MM.1S (cell line): ENCODE measurements around the gene RCBTB2.

ENCODE experiments used
- DNase-seq: peaks from one replicate; pipeline ENCODE4 v3.0.0-alpha.2; 2015
- H2AFZ ChIP-seq: fragments of 300-600 bp; sonication (generic); 2 replicates; pipeline ENCODE4 v1.6.0; 2016; ENCODE audit warnings: antibody characterized with exemption, low read length
- H3F3A ChIP-seq: fragments of 300-600 bp; sonication (generic); 2 replicates; pipeline ENCODE4 v1.6.1; 2016; ENCODE audit warnings: mild to moderate bottlenecking, antibody characterized with exemption, low read length, moderate library complexity, mixed read lengths; ENCODE audit not compliant: insufficient read depth
- H3K27ac ChIP-seq: fragments of 300-600 bp; sonication (generic); 2 replicates; pipeline ENCODE4 v1.5.1; 2016; ENCODE audit warnings: mild to moderate bottlenecking, low read length
- H3K27me3 ChIP-seq: fragments of 300-600 bp; sonication (generic); replicated peaks from 2 replicates; pipeline ENCODE4 v1.6.0; 2016; ENCODE audit warnings: low read length; ENCODE audit not compliant: insufficient read depth
- H3K36me3 ChIP-seq: fragments of 300-600 bp; sonication (generic); replicated peaks from 2 replicates; pipeline ENCODE4 v1.6.1; 2016; ENCODE audit warnings: mild to moderate bottlenecking, low read length, mixed read lengths; ENCODE audit not compliant: insufficient read depth
- H3K4me1 ChIP-seq: fragments of 300-600 bp; sonication (generic); 2 replicates; pipeline ENCODE4 v1.6.1; 2016; ENCODE audit warnings: low read length, mixed read lengths
- H3K4me2 ChIP-seq: fragments of 300-600 bp; sonication (generic); 2 replicates; pipeline ENCODE4 v1.6.0; 2016; ENCODE audit warnings: low read depth, low read length
- H3K4me3 ChIP-seq: fragments of 300-600 bp; sonication (generic); 2 replicates; pipeline ENCODE4 v1.5.1; 2016; ENCODE audit warnings: low read length, mixed read lengths
- H3K79me2 ChIP-seq: fragments of 300-600 bp; sonication (generic); 2 replicates; pipeline ENCODE4 v1.6.1; 2016; ENCODE audit warnings: mixed run types, low read length, mixed read lengths
- H3K9ac ChIP-seq: fragments of 300-600 bp; sonication (generic); 2 replicates; pipeline ENCODE4 v1.6.1; 2016; ENCODE audit warnings: low read length, mixed read lengths
- H3K9me2 ChIP-seq: fragments of 300-600 bp; sonication (generic); replicated peaks from 2 replicates; pipeline ENCODE4 v1.6.1; 2016; ENCODE audit warnings: mild to moderate bottlenecking, low read length, mixed read lengths; ENCODE audit not compliant: insufficient read depth
- H3K9me3 ChIP-seq: fragments of 300-600 bp; sonication (generic); replicated peaks from 2 replicates; pipeline ENCODE4 v1.6.1; 2016; ENCODE audit warnings: mild to moderate bottlenecking, low read length, mixed read lengths; ENCODE audit not compliant: insufficient read depth
- H4K20me1 ChIP-seq: fragments of 300-600 bp; sonication (generic); 2 replicates; pipeline ENCODE4 v1.6.1; 2016; ENCODE audit warnings: mild to moderate bottlenecking, low read length, moderate library complexity, mixed read lengths; ENCODE audit not compliant: insufficient read depth
- EZH2 ChIP-seq: fragments of 300-600 bp; sonication (generic); optimal IDR thresholded peaks from 2 replicates; pipeline ENCODE3; 2017; ENCODE audit warnings: low read depth, mild to moderate bottlenecking, antibody characterized with exemption, low read length, mixed read lengths
- EZH2phosphoT487 ChIP-seq: fragments of 300-600 bp; sonication (generic); IDR thresholded peaks from 2 replicates; pipeline ENCODE4 v1.6.1; 2018; ENCODE audit warnings: antibody characterized with exemption, low read length
- TF ChIP-seq, protein P1 (sequence below): fragments of 300-600 bp; sonication (generic); IDR thresholded peaks from 2 replicates; pipeline ENCODE4 v1.5.1; 2016; ENCODE audit warnings: antibody characterized with exemption, low read length, mixed read lengths

The RCBTB2 gene

DNA sequence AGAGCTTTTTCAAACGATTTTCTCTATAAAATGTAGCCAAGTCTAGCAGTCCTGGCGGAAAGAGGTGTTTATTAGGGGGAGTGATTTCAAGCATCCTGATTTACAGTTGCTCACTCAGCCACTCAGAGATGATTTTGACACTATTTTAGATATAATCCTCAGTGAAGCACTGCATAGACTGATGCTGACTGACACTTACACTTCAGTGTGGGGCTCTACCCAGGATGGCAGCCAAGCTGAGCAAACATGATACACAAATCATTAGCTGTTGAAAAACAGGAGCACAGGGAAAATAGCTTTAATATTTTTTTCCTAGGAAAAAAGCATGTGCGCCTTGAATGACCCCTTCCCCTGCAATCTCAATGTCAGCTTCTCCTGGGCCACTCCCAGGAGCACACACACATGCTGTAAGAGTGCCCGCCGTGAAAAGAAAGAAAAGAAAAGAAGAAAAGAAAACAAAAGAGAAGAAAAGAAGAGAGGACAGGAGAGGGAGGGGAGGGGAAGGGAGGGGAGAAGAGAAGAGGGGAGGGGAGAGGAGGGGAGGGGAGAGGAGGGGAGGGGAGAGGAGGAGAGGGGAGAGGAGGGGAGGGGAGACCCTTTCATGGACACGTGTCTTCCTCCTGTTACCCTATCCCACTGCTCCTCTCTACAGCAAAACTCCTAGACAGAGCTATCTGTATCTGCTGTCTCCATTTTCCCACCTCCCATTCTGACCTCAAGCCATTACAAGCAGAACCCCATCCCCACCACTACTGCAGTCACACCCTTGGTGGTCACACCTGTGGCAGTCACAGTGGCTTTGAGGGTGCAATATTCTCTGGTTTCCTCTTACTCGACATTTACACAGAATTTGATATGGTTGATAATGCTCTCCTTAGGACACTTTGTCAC, 36.4 kb downstream of the RCBTB2 start:
- no peak for TF ChIP-seq EZH2
- TF ChIP-seq, protein P1, sequence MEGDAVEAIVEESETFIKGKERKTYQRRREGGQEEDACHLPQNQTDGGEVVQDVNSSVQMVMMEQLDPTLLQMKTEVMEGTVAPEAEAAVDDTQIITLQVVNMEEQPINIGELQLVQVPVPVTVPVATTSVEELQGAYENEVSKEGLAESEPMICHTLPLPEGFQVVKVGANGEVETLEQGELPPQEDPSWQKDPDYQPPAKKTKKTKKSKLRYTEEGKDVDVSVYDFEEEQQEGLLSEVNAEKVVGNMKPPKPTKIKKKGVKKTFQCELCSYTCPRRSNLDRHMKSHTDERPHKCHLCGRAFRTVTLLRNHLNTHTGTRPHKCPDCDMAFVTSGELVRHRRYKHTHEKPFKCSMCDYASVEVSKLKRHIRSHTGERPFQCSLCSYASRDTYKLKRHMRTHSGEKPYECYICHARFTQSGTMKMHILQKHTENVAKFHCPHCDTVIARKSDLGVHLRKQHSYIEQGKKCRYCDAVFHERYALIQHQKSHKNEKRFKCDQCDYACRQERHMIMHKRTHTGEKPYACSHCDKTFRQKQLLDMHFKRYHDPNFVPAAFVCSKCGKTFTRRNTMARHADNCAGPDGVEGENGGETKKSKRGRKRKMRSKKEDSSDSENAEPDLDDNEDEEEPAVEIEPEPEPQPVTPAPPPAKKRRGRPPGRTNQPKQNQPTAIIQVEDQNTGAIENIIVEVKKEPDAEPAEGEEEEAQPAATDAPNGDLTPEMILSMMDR, result no peak
- no peak for TF ChIP-seq EZH2phosphoT487
- H3K79me2 ChIP-seq, result no peaks in the 10 kb centered on the region
- DNase-seq, result no peak
- peaks cover 10% of the 10 kb centered on the region for H3F3A ChIP-seq
- H3K27me3 ChIP-seq, result no peaks in the 10 kb centered on the region
- no peaks in the 10 kb centered on the region for H3K9me2 ChIP-seq
- no peaks in the 10 kb centered on the region for H3K9me3 ChIP-seq
- H2AFZ ChIP-seq, result no peak overlapping the region
- H3K27ac ChIP-seq, result no peak overlapping the region
- H3K4me3 ChIP-seq, result no peak overlapping the region
- H3K9ac ChIP-seq, result no peak overlapping the region
- H4K20me1 ChIP-seq, result no peaks in the 10 kb centered on the region
- no peak overlapping the region for H3K4me2 ChIP-seq
- H3K36me3 ChIP-seq, result no peaks in the 10 kb centered on the region
- H3K4me1 ChIP-seq, result peaks cover 16% of the 10 kb centered on the region

GRCh38 chr13:48494874-48495273, 38.0 kb downstream of the RCBTB2 start:
- Histone ChIP-seq H3K4me2 (no peak overlapping the region), H3K9me3 (no peaks in the 10 kb centered on the region), H3K27ac (no peak overlapping the region), H3F3A (peaks cover 10% of the 10 kb centered on the region), H2AFZ (no peak overlapping the region), H3K4me1 (peaks cover 20% of the 10 kb centered on the region), H3K4me3 (no peak overlapping the region), H3K9ac (no peak overlapping the region), H3K36me3 (no peaks in the 10 kb centered on the region), H3K9me2 (no peaks in the 10 kb centered on the region), H3K79me2 (no peaks in the 10 kb centered on the region), H3K27me3 (no peaks in the 10 kb centered on the region), H4K20me1 (no peaks in the 10 kb centered on the region)
- TF ChIP-seq, protein P1, result no peak
- TF ChIP-seq EZH2 (no peak), EZH2phosphoT487 (no peak)
- no peak for DNase-seq

- Histone ChIP-seq H3K9me3 (no peaks in the 10 kb centered on the region), H3K4me3 (no peak overlapping the region), H3K4me1 (peaks cover 28% of the 10 kb centered on the region), H3F3A (peaks cover 10% of the 10 kb centered on the region), H3K36me3 (no peaks in the 10 kb centered on the region), H3K9ac (no peak overlapping the region), H3K27me3 (no peaks in the 10 kb centered on the region), H3K4me2 (no peak overlapping the region), H3K9me2 (no peaks in the 10 kb centered on the region), H3K27ac (no peak overlapping the region), H4K20me1 (no peaks in the 10 kb centered on the region), H3K79me2 (no peaks in the 10 kb centered on the region), H2AFZ (no peak overlapping the region)
- DNase-seq, result no peak
- TF ChIP-seq, protein P1, result no peak
- TF ChIP-seq EZH2phosphoT487 (no peak), EZH2 (no peak)
Measured at GRCh38 chr13:48493851-48494250, 39.0 kb downstream of the RCBTB2 start.
